HG02981 (cell line): ENCODE results near the gene TCF12.
"Not testable (repeated sequence)": the region's sequence is repeated elsewhere in the genome, so short reads cannot be mapped to it uniquely, and the experiment has no call there.

Experiments used
- ATAC-seq: cut with Tn5 transposase; IDR thresholded peaks from one replicate; pipeline ENCODE4 v1.9.1; 2021; ENCODE audit warnings: mild to moderate bottlenecking, moderate library complexity; ENCODE audit not compliant: unreplicated experiment

Gene TCF12

DNA sequence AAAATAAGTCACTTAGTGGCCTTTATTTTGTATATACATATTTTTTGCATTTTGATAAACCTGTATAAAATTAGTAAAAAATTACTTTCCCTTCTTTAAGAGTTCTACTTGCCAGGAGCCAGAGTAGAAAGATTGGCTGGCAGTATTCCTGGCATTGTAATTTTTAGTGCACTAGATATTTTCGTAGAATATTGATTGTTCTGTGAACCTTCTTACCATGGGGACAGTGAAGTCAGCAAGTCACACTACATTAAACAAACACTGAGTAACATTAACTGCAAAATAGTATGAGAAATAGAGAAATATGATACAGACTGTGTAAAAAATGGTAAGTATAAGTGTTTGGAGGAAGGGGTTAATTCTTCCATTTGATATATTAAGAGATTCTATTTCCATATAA is 26.0 kb downstream of the TCF12 start:
- ATAC-seq: no peak

DNA sequence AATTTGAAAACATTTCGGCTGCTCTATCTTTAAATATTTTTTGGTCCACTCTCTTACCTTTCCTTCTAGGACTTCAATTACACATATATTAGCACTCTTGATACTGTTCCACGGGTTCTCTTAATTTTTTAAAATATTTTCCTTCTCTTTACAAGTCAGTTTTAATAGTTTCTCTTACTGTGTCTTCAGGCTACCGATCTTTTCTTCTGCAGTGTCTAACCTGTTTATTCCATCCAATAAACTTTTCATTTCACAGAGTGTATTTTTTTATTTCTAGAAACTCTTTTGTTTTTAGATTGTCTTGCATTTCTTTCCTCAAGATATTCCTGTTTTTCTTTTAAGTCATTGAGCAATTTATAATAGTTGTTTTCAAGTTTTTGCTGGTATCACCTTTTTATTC is 27.7 kb downstream of the TCF12 start:
- no peak for ATAC-seq

DNA sequence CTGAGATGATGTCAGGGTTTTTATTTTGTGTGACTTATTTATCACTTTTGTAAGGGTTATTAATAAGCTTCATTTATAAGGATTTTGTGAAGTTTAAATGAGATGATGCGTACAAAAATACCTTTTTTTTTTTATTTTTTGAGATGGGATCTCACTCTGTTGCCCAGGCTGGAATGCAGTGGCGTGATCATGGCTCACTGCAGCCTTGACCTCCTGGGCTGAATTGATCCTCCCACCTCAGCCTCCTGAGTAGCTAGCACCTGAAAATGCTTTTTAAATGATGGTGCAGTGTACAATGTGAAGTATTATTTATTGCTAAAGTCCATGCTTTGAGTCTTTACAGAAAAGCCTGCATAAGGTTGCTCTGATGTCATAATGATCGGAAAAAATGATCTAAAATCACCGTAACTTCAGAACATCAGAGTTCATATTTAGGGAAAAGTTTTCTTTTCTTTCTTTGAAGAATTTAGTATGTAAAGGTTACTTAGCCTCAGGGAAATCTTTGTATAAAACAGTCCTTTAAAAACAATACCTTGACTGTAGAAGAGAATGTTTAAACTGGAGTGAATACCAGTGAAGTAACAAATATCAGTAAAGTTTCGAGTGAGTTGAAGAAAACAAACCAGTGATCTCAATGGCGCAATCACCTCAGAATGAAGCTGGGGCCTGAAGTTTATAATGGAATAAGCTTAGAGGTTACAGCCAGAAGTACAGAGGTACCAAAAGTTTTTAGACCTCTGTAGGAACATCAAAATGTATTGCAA is 29.7 kb downstream of the TCF12 start:
- ATAC-seq: no peak

DNA sequence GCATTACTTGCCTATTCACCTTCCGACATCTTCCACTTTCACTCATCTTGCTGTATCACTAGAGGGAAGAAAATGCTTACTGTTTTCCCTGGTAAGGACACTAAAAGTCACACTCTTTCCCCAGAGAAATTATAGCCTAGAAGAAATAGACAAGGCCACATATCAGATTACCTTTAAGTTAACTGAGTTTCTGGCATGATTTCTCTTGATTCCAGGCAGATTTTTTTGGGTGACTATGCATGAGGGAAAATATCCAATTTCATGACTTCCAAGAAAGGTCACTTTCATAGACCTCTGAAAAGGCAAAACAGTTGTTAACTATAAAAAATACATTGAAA is 30.3 kb downstream of the TCF12 start:
- no peak for ATAC-seq

DNA sequence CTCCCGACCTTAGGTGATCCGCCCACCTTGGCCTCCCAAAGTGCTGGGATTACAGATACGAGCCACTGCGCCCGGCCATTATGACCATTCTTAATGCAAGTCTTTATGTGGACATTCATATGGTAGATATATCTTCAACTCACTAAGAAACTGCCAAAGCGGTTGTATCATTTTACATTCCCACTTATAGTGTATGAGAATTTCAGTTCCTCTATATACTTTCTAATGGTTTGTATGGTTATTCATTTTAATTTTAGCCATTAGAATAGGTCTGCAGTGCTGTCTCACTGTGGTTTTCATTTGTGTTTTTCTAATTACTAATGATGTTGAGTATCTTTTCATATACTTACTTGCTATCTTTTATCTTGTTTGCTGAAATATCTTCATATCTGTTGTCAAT is 32.5 kb downstream of the TCF12 start:
- no peak for ATAC-seq

DNA sequence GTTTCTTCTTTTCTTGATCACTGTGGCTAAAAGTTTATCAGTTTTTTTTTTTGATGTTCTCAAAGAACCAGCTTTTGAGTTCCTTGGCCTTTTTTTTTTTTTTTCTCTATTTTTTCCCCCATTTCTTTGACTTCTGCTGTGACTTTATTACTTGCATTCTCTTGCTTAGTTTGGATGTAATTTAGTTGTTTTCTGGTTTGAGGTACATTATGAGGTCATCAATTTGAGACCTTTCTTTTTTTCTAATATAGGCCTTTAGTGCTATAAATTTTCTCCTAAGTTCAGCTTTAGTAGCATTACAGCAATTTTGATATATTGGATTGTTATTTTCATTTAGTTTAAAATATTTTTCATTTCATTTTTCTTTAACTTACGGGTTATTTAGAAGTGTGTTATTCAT is 35.3 kb downstream of the TCF12 start:
- no peak for ATAC-seq

DNA sequence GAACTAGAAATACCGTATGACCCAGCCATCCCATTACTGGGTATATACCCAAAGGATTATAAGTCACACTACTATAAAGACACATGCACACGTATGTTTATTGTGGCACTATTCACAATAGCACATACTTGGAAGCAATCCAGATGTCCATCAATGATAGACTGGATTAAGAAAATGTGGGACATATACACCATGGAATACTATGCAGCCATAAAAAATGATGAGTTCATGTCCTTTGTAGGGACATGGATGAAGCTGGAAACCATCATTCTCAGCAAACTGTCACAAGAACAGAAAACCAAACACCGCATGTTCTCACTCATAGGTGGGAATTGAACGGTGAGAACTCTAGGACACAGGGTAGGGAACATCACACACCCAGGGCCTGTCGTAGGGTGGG is 36.6 kb downstream of the TCF12 start:
- ATAC-seq: not testable (repeated sequence)

DNA sequence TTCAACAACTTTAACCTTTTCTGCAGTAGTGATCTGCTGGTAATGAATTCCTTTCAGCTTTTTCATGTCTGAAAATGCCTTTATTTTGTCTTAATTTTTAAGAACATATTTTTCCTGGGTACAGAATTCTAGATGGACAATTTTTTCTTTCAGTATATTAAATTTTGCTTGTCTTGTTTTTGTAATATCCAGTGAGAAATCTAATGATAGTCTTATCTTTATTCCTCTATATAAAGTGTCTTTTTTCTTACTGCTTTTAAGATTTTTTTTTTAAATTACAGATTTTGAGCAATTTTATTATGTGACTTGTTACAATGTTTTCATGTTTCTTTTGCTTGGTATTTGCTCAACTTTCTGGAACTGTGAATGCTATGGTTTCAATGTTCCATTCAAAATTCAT is 38.1 kb downstream of the TCF12 start:
- no peak for ATAC-seq

DNA sequence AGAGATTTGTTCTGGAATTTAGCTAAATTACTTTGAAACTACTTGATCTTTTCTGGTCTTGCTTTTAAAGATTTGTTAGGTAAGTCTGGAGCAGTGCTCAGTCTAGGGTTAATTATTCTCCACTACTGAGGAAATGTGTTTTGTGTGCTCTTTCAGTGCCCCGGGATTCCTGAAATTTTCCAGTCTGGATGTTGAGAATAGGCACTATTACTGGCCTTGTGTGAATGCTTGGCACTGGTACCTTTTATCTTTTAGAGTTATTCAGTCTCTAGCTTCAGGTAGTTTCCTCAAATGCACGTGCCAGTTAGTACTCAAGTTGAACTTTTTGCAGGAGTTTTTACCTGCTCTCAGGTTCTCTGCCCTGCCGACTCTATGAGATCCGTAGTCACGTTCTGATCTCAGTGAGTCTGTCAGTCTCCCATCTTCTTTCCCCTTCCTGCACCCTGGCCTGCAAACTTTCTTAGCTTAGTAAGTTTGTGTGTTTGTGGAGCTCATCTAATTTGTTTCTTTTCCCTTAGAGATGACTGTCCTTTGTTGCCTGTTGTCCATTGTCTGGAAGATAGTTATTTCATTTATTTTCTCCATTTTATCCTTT is 39.5 kb downstream of the TCF12 start:
- no peak for ATAC-seq

DNA sequence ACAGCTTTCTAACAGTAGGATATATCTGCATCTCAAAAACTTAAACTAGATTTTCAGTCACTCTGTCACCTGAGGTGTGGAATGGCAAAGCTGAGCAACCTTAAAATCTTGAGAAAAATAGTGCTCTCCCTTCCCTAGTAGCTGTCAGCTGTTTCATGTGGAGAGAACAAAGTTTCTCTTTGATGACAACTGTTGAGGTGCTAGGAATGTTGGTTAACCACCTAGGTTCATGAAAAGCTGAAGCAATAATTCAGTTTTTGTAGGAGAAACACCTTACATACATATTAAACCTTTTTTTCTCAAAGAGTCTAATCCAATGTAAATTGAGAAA is 40.8 kb downstream of the TCF12 start:
- ATAC-seq: no peak

DNA sequence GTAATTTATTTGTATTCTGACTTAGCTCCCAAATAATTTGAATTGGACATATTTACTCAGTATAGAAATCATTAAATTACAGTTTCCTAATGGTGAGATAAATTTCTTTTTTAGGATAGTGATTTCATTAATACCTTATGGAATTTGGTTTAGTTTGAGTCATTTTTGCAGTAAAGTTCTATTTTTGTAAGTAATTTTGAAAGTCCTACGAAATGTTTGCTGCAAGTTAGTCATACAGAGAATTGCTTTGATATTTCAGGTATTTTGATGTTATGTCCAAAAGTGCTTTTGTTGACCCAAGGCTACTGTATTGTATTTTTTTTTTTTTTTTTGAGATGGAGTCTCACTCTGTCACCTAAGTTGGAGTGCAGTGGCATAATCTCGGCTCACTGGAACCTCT is 41.7 kb downstream of the TCF12 start:
- ATAC-seq: no peak

DNA sequence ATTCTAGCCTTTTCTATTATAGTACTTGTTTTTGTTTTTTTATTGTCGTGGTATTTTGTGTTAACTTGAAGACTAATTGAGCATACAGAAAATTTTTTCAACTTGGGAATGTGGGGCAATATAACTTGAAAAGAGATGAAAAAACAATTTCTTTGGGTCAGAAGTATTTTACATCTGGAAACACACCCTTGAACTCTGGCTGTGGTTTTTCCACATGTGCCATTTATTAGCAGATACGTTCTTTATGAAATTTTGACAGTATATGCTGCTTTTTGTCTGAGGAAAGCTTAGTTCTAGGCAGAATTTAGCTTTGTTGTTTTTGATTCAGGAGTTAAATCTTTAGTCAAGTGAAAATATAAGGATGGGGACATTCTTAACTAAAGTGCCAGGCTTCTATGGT is 44.7 kb downstream of the TCF12 start:
- no peak for ATAC-seq

DNA sequence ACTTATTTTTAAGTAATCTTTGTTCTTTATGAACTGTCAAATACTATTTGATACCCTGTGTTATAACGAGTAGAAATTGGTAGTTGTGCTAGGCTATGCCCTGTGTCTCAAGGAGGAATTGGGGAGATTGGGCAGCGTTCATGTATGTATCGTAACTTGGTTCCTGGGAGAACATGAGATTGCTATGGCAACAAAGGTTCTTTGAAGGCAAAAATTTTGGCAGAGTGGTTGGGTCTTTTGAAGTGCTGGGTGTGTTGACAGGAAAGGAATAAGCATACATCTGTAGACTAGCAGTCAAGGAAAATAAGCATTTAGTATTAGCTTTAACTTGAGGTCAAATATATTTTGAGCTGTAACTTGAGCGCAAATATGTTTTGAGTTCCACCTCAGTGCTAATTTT is 45.3 kb downstream of the TCF12 start:
- no peak for ATAC-seq

DNA sequence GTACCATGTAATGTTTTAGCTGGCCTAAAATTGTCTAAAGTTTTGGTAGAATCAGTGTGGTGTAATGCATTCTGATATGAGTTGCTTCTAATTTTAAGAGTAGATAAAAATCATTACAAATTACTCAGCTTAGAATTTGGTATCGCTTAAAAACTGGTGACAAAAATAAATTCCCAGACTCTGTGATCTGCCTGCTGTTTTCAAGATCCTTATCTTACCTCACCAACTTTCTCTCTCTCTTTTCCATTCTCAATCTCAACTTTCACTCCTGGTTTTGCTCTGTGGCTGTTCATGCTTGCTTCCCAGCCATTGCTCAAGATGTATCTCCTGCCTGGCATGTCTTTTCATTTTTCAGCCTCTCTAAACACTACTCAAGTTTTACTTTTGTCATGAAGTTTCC is 45.7 kb downstream of the TCF12 start:
- no peak for ATAC-seq

DNA sequence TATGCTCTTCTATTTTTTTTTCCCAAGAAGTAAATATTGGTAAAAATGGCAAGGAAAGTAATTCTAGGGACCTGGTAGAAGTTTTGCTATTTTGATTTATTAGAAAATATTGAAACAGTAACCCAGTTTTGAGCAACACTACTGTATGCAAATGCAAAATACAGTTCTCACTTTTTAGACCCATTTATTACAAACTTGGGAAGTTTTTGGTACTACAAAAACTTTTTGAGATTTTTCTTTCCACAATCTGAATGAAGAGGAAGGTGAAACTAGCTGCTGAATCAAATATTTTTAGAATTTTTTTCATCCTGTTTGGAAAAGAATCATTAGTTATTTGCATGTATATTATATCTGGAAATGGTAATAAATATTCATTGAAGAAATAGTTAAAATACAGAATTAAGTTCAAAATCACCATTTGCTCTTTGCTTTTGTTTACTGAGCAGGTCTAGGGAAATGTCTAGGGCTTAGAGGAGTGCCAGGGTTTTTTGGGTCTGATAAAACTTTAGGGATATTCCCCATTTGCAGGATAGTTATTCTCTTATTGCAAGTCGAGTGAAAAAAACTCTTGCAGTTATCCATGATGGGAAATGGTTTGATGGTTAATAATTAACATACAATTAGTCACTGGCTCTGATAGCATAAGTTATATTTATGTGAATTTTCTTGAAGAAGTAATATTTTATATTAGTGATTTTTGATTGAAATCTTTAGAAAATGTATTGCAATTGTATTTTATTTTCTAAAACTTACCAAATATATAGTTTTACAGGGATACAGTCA is 47.0 kb downstream of the TCF12 start:
- ATAC-seq: no peak

DNA sequence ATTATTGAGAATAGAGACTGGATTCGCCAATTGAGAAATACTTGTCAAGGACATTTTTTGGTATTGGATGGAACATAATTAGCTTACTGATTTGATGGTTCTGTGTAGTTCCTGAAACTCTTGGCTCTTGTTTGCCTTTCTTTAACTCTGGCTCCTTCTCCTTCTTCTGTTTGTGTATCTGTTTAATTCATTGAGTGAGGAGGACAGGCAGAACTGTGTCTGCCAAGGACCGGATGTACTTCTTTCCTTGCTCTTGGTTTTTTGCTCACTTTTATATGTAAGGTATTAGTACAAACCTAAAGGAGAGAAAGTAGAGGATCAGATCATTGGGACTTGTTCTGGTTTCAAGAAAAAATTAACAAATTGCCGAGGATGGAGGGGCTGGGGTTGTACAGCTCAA is 48.9 kb downstream of the TCF12 start:
- no peak for ATAC-seq

DNA sequence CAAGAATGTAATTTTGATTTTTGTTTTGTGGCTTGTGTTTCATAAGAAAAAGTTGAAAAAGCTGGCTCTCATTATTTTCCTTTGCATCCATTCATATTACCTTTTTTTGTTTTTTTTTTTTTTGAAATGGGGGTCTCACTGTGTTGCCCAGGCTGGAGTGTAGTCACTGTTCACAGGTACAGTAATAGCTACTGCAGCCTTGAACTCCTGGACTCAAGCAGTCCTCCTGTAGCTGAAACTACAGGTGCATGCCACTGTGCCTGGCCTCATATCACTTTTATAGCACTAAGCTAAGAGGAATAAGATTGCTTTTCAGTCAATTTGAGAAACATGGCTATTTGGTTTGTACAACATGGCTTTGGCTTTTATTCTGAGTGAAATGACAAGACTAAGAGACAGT is 49.8 kb downstream of the TCF12 start:
- ATAC-seq: no peak

DNA sequence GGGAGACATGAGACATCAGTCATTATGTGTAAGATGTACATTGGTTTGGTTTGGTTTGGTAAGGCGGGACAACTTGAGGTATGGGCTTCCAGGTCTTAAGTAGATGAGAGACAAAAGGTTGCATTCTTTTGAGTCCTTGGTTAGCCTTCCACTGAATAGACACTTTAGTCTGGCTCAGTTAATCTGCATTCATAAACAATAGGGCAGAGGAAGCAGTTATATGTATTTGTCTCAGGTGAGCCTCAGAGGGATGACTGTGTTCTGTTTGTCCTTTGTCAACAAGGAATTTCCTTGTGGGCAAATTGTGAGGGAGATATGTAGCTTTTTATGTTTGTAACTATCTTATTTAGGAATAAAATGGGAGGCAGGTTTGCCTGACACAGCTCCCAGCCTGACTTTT is 50.4 kb downstream of the TCF12 start:
- ATAC-seq: no peak

DNA sequence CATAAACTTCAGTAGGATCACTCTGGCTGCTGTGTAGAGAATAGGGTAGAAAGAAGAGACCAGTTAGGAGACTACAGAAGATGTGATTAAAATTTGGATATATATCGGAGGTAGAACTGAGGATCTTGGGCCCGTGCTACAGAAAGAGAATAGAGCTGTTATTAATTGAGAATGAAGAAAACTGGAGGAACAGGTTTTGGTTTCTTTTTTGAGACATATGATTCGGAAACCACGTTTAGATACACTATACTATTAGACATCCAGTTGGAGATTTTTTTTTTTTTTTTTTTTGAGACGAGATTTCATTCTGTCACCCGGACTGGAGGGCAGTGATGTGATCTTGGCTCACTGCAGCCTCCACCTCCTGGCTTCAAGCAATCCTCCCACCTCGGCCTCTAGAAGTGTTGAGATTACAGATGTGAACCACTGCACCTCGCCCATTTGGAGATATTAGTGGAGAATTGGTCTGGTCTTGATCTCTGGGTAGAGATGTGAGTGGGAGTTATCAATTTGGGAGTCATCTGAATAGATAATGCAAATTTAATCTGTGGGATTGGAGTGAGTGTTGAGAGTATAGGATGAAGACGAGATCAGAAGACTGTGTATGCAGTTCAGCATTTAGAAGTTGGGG is 50.9 kb downstream of the TCF12 start:
- no peak for ATAC-seq

DNA sequence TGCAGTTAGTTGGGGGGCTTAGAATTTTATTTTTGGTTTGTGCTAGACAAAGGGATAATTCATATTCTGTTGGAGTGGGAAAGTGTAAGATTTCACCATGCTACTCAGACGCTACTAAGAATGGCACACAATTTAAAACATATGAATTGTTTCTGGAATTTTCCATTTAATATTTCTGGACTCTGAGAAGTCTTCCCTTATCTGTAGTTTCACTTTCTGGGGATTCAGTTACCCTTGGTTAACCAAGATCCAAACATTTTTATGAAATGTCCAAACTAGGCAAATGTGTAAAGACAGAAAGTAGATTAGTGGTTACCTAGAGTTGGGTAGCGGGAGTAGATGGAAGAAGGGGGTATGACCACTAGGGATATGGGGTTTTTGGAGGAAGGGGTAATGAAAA is 53.1 kb downstream of the TCF12 start:
- ATAC-seq: no peak

DNA sequence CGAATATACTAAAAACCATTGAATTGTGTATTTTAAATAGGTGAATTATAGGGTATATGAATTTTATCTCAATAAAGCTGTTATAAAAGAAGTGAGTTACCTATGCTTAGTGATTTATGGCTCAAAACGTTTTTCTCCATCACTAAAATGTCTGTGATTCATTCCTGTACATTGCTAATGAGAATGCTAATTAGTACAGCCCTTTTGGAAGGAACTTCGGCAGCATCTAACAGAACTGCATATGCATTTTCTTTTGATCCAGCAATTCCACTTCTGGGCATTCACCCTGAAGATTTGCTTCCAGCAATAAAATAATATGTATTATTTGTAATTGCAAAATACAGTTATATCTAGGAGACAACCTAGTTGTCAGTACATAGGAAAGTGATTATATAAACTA is 53.6 kb downstream of the TCF12 start:
- ATAC-seq: no peak

DNA sequence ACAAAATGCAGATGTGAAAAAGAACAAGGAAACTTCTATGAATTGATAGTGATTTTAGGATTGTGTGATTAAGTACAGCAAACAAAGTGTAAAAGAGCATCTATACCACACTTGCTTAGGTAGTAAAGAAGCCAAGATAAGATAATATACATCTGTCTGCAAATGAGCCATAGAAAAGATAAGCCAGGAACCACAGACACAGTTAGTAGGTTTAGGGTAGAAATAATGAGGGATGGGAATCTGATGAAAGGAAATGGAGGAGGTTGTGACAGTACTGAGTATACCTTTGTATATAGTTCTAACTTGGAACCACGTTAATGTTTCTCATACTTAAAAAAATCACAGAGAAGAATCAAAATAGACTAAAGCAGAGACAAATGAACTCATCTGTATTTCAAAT is 54.0 kb downstream of the TCF12 start:
- ATAC-seq: no peak
